PFSK-1 (cell line): ENCODE measurements around the gene ATF6.

ENCODE experiments used
- FOXP2 ChIP-seq: optimal IDR thresholded peaks from 2 replicates; pipeline ENCODE3; 2011; ENCODE audit warnings: borderline replicate concordance, control low read depth, inconsistent platforms; ENCODE audit not compliant: insufficient read depth; ENCODE audit errors: extremely low read length, extremely low read depth
- POLR2AphosphoS5 ChIP-seq: IDR thresholded peaks from 2 replicates; pipeline ENCODE4 v1.6.1; 2012; ENCODE audit warnings: low read depth, mild to moderate bottlenecking, control low read depth, low read length, moderate library complexity
- REST ChIP-seq, 2 experiments: IDR thresholded peaks; 2 replicates each; pipeline versions ENCODE4 v1.6.1 to v1.8.0; 2011 to 2012; ENCODE audit warnings: low read depth in 2 of 2, low read length in 2 of 2, control low read depth in 1 of 2, inconsistent platforms in 1 of 2, mild to moderate bottlenecking in 1 of 2, moderate library complexity in 1 of 2; ENCODE audit not compliant: insufficient read depth in 1 of 2
- SIN3A ChIP-seq: IDR thresholded peaks from 2 replicates; pipeline ENCODE4 v1.6.1; 2012; ENCODE audit warnings: mild to moderate bottlenecking, low read length, moderate library complexity, borderline replicate concordance; ENCODE audit not compliant: insufficient read depth
- TAF1 ChIP-seq: IDR thresholded peaks from 2 replicates; pipeline ENCODE4 v1.6.1; 2012; ENCODE audit warnings: low read length, control low read depth, borderline replicate concordance; ENCODE audit not compliant: insufficient read depth

ATF6 gene

GRCh38 chr1:162013289-162013688 is 247.2 kb downstream of the ATF6 start:
- TF ChIP-seq FOXP2 (no peak), TAF1 (no peak), POLR2AphosphoS5 (no peak), SIN3A (no peak), REST (IDR thresholded peaks at IDR 0.05; ENCODE audit: insufficient read depth in 1 of 2, low read depth in 2 of 2, low read length in 2 of 2) (no peak)
